Stimulated activated naive CD8-positive, alpha-beta T cell treated with anti-CD3 and anti-CD28 coated beads, Interleukin-15, Interleukin-2, amounts not matched to agents 100 ng/mL and 50 ng/mL, for 24 hours (primary cell): ENCODE results near the gene EYS.
"Not testable (repeated sequence)": the region's sequence is repeated elsewhere in the genome, so short reads cannot be mapped to it uniquely, and the experiment has no call there.

Experiments
- H3K27ac Mint-ChIP-seq: one replicate; pipeline ENCODE4 v1.8.0; 2021; ENCODE audit warnings: mild to moderate bottlenecking, mixed read lengths
- H3K27me3 Mint-ChIP-seq: one replicate; pipeline ENCODE4 v1.8.0; 2021; ENCODE audit warnings: mixed read lengths
- H3K36me3 Mint-ChIP-seq: one replicate; pipeline ENCODE4 v1.8.0; 2021; ENCODE audit warnings: low read depth, mixed read lengths
- H3K4me1 Mint-ChIP-seq: one replicate; pipeline ENCODE4 v1.8.0; 2021; ENCODE audit warnings: low read depth, mixed read lengths
- H3K4me3 Mint-ChIP-seq: one replicate; pipeline ENCODE4 v1.8.0; 2021; ENCODE audit warnings: mild to moderate bottlenecking, mixed read lengths
- H3K9me3 Mint-ChIP-seq: one replicate; pipeline ENCODE4 v1.8.0; 2021; ENCODE audit warnings: mixed read lengths

EYS gene

DNA sequence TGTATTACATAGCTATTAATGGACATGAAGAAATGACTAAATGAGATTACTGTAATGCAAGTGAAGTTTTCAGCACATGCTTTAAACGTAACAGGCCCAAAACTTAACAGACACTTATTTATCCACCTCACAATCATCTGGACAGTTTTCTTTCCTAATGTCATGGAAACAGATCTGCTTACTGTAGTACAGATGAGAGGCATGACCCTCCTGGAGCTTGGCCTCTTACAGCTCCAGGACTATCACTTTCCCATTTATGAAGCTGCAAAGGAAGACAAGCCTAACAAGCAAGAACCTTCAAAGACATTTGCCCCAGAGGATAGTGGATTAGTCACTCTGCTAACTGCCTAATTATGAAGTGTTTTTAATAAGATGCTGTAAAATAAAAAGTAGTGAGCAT, 1652.2 kb downstream of the EYS start:
- Mint-ChIP-seq H3K36me3 (no peaks in the 10 kb centered on the region), H3K27ac (no peak overlapping the region), H3K4me3 (no peak overlapping the region), H3K4me1 (no peaks in the 10 kb centered on the region), H3K9me3 (peaks cover 5% of the 10 kb centered on the region), H3K27me3 (no peaks in the 10 kb centered on the region)

DNA sequence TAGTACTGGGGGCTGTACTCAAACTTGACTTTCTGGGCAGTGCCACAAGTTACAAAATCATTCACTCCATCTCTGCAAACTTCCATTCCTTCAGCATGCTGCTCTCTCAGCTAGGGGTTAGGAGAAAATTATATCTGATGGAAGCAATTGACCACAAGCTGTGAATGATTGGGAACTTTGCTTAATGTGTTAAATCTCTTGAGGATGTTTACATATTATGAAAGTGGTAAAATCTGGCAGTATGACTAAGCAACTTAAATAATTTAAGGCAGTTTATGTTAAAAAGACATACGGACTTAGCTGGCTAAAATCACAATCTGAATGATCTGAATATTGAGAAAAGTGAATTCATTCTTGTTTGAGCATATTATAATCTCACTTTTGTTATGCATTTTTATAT, 1656.4 kb downstream of the EYS start:
- Mint-ChIP-seq H3K36me3 (no peaks in the 10 kb centered on the region), H3K4me1 (no peaks in the 10 kb centered on the region), H3K27me3 (no peaks in the 10 kb centered on the region), H3K4me3 (no peak overlapping the region), H3K27ac (no peak overlapping the region), H3K9me3 (no peaks in the 10 kb centered on the region)

DNA sequence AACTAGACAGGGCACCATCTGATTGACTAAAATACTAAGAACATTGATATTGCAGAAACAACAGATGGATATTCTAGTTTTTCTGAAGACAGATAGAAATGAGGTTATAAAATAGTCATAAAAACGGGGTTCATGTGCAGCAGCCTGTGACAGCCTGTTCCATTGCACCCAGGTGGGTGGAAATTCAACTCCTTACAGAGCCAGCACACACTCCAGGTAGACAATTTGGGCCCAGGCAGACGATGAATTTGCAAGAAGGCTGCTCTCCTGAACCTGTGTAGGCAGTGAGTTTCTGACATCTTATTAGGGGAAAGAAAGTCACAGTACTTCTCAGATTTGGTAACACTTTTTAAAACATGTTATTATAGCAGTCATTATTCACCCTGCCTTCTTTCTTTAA, 1657.3 kb downstream of the EYS start:
- Mint-ChIP-seq H3K36me3 (no peaks in the 10 kb centered on the region), H3K4me3 (no peak overlapping the region), H3K27ac (no peak overlapping the region), H3K9me3 (no peaks in the 10 kb centered on the region), H3K27me3 (no peaks in the 10 kb centered on the region), H3K4me1 (no peaks in the 10 kb centered on the region)

DNA sequence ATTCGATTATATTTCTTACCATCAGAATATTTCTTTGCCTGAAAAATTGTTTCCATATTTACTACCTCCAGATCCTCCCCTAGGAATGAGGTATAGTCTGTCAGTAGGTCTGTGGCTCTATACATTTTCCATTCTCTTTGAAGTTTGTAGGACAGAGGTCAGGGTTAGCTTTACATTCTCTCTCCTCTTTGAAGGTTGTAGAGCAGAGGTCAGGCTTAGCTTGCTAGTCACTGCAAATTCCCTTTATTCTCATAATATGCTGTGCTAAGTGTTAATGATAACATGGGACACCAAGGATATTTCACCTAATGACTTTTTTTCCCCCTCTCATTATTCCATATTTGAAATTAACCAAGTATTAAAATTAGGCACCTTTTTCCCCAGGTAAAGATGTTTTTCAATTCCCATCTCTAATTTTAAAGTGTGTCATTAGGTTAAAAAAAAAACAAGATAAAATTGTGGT, 1660.2 kb downstream of the EYS start:
- Mint-ChIP-seq H3K27ac (no peak overlapping the region), H3K9me3 (no peaks in the 10 kb centered on the region), H3K4me1 (no peaks in the 10 kb centered on the region), H3K36me3 (no peaks in the 10 kb centered on the region), H3K4me3 (no peak overlapping the region), H3K27me3 (no peaks in the 10 kb centered on the region)

DNA sequence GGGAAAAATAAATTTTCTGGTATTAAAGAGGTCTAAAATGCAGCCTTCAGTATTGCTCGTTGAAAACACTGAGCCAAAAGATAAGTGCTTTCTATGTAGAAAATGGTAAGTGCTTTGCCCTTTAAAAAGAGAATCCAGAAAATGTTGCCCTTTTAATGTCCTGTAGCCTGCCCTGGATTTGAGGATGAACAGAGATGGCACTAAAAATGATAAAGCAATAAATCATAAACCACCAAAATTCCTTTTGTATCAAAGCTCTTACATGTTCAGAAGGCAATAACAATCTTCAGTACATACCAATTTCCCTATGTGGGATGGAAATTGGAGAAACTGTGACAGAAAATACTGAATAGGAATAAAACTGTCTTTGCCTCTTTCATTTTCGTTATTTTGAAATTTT, 1665.7 kb downstream of the EYS start:
- Mint-ChIP-seq H3K4me1 (no peaks in the 10 kb centered on the region), H3K36me3 (no peaks in the 10 kb centered on the region), H3K9me3 (peaks cover 5% of the 10 kb centered on the region), H3K27me3 (no peaks in the 10 kb centered on the region), H3K4me3 (no peak overlapping the region), H3K27ac (no peak overlapping the region)

DNA sequence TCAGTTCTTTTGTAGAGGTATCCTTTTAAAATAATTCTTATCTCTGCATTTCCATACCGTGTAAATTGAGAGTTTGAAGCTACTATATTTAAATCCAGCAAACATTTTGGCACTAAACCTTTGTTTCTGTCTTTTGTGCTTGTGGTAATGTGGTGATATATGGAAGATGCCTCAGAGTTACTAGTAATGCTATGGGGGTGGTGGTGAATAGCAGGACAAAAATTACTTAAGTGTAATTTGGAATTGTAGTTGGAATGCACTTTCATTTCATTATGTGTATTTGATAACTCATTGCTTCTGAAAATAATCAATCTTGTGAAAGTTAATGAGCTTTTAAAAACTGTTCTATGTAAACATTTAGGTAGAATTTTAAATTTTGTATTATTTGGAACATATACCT, 1666.9 kb downstream of the EYS start:
- H3K4me3 Mint-ChIP-seq, result no peak overlapping the region
- H3K27me3 Mint-ChIP-seq, result no peaks in the 10 kb centered on the region
- H3K27ac Mint-ChIP-seq, result no peak overlapping the region
- peaks cover 5% of the 10 kb centered on the region for H3K9me3 Mint-ChIP-seq
- H3K36me3 Mint-ChIP-seq, result no peaks in the 10 kb centered on the region
- H3K4me1 Mint-ChIP-seq, result no peaks in the 10 kb centered on the region

DNA sequence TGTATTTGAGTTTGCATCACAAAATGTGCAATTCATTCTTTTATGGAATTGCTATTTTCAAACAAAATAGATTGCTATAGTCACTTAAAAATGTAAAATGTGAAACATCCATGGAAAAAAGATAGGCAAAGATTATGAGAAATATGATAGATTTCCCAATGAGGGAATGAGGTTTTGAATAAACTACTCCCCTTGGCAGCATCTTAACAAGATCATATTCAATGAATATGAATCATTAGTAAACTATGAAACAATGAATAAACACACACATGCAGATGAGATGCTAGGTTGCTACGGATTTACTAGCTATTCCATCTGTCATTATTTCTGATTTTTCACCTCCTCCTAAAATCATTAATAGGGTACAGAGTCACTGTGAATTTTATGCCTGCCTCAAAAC, 1669.6 kb downstream of the EYS start:
- Mint-ChIP-seq H3K27ac (no peak overlapping the region), H3K4me1 (no peaks in the 10 kb centered on the region), H3K36me3 (no peaks in the 10 kb centered on the region), H3K27me3 (no peaks in the 10 kb centered on the region), H3K9me3 (peaks cover 5% of the 10 kb centered on the region), H3K4me3 (no peak overlapping the region)

DNA sequence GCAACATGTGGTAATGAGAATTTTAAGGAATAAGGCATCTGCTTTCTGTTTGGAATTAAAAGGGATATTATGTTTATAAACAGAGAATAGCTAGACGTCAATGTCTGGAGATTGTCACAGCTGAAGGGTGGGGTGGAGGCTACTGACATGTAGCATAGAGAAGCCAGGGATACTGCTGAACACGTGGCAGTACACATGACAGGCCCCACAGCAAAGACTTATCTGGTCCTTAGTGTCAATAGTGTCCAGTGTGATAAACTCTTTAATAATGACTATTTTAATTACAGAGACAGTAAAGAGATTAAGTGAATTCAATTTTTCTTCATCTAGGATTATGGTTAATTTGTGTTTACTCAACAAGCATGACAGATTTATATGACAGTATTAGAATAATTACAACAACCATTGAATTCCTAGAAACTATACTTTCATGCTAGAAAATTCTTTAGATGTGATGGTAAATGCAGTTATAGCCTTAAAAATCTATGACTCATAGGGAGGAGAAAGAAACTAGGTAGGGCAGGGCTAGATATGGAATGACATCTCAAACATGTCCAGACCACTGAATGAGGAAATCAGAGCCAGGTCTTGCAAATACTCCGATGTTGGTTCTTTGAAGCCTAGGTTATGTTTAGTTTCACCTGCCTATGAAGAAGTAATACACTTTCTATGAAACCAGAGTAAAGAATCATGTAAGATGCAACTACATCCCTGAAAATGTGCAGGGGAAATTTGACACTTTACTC, 1671.9 kb downstream of the EYS start:
- H3K27me3 Mint-ChIP-seq, result no peaks in the 10 kb centered on the region
- no peak overlapping the region for H3K27ac Mint-ChIP-seq
- peaks cover 5% of the 10 kb centered on the region for H3K9me3 Mint-ChIP-seq
- no peaks in the 10 kb centered on the region for H3K4me1 Mint-ChIP-seq
- no peak overlapping the region for H3K4me3 Mint-ChIP-seq
- no peaks in the 10 kb centered on the region for H3K36me3 Mint-ChIP-seq

DNA sequence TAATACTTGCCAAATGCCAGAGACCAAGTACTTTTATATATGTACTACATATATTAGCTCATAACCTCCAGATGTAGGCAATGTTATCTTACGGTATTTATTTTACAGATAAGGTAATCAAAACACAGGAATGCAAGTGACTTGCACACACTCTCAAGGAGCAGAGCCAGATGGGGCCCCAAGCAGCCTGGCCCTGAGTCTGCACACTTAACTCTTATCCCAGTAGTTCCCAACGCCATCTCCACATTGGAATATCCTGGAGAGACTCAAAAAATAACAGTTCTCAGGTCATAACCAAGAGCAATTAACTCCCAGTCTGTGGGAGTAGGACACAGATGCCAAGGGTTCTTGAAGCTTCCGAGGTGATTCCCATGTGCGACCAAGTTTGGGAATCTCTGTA, 1672.7 kb downstream of the EYS start:
- Mint-ChIP-seq H3K4me1 (no peaks in the 10 kb centered on the region), H3K36me3 (no peaks in the 10 kb centered on the region), H3K4me3 (no peak overlapping the region), H3K27ac (no peak overlapping the region), H3K27me3 (no peaks in the 10 kb centered on the region), H3K9me3 (peaks cover 5% of the 10 kb centered on the region)

DNA sequence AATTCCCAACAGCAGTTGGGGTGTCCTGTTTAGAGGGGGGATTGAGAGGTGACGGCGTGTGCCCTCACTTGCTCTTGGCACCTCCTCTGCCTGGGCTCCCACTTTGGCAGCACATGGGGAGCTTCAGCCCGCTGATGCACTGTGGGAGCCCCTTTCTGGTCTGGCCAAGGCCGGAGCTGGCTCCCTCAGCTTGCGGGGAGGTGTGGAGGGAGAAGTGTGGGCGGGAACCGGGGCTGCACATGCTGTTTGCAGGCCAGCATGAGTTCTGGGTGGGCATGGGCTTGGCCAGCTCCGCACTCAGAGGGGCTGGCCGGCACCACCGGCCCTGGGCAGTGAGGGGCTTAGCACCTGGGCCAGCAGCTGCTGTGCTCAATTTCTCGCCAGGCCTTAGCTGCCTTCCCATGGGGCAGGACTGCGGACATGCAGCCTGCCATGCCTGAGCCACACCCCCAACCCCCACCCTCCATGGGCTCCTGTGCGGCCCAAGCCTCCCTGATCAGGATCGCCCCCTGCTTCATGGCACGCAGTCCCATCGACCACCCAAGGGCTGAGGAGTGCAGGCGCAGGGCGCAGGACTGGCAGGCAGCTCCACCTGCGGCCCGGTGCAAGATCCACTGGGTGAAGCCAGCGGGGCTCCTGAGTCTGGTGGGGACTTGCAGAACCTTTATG, 1675.9 kb downstream of the EYS start:
- not testable (repeated sequence) for H3K4me3 Mint-ChIP-seq, H3K27ac Mint-ChIP-seq, H3K27me3 Mint-ChIP-seq, H3K4me1 Mint-ChIP-seq, H3K36me3 Mint-ChIP-seq, H3K9me3 Mint-ChIP-seq

DNA sequence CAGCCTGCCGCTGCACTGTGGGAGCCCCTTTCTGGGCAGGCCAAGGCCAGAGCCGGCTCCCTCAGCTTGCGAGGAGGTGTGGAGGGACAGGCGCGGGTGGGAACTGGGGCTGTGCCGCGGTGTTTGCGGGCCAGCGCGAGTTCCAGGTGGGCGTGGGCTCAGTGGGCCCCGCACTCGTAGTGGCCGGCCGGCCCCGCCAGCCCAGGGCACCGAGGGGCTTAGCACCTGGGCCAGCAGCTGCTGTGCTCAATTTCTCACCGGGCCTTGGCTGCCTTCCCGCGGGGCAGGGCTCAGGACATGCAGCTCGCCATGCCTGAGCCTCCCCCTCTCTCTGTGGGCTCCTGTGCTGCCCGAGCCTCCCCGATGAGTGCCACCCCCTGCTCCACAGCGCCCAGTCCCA, 1683.3 kb downstream of the EYS start:
- H3K9me3 Mint-ChIP-seq, result peaks cover 11% of the 10 kb centered on the region
- no peaks in the 10 kb centered on the region for H3K4me1 Mint-ChIP-seq

DNA sequence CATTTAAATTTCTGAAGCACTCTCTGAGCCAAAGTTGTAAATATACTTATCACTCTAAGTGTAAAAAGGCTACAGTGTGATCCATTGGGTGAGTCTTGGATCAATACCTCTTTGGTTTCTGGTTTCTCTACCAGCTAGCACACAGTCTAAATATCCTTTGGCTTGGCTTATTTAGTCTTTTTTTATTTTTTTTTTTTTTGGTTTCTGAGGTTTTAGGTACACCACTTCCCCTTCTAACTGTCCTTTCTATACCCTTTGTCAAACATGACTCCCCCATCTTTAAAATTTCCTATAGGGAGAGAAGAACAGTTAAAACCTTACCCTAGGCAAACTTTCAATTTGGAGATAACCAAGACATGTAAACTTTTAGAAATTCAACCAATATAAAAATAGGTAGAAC, 1692.4 kb downstream of the EYS start:
- Mint-ChIP-seq H3K9me3 (no peaks in the 10 kb centered on the region), H3K4me1 (no peaks in the 10 kb centered on the region), H3K36me3 (no peaks in the 10 kb centered on the region), H3K27ac (no peak overlapping the region), H3K27me3 (no peaks in the 10 kb centered on the region), H3K4me3 (no peak overlapping the region)

More for the DNA sequence above, 1683.3 kb downstream of the EYS start:
- H3K27me3 Mint-ChIP-seq, result no peaks in the 10 kb centered on the region
- H3K27ac Mint-ChIP-seq, result no peak overlapping the region
- no peak overlapping the region for H3K4me3 Mint-ChIP-seq
- no peaks in the 10 kb centered on the region for H3K36me3 Mint-ChIP-seq

DNA sequence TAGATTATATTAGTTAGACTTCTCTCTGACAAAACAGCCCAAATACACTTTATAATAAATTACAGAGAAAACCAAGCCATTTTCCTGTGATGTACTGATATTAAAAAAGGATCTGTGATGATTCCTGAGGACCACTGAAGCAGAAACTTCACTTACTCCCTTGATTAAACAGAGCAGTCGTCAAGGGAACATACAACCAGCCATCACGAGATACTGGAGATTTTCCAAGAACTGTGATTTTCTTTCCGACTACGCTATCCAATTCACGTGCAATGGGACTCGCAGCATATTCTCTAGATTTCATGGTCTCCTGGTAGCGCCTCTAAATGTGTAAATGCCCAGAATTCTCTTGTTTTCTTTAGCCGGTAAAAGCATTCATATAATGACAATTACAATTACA, 1694.0 kb downstream of the EYS start:
- no peaks in the 10 kb centered on the region for H3K4me1 Mint-ChIP-seq
- no peaks in the 10 kb centered on the region for H3K9me3 Mint-ChIP-seq
- no peaks in the 10 kb centered on the region for H3K36me3 Mint-ChIP-seq
- no peak overlapping the region for H3K4me3 Mint-ChIP-seq
- H3K27me3 Mint-ChIP-seq, result no peaks in the 10 kb centered on the region
- H3K27ac Mint-ChIP-seq, result no peak overlapping the region

DNA sequence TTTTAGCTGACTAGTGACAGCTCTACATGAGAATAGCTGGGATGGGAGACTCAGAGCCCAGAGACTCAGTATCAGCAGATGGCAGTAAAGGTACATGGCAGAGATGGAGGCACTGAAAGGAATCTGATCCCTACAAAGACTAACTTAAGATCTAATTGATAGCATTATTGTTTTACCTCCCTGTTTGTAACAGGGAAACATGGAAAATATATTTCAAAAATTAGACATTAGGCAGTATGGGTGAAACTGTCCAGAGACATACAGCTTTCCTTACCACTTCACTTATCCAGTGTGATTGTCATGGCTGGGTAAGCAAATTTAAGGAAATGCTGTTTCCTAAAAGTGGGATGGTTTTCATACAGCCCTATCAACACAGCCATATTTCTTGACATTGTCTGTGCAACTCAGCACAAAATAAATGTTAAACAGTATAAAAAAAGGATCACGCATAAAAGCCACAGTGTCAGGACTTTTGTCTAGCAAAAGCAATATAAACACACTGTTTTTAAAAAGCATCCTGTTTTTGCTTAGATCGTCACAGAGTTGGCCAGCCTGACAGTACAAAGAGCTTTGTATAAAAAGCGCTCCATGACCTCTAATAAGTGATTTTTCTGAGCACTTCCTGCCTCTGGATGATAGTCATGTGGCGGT, 1694.5 kb downstream of the EYS start:
- Mint-ChIP-seq H3K27ac (no peak overlapping the region), H3K9me3 (peaks cover 3% of the 10 kb centered on the region), H3K27me3 (no peaks in the 10 kb centered on the region), H3K4me3 (no peak overlapping the region), H3K36me3 (no peaks in the 10 kb centered on the region), H3K4me1 (no peaks in the 10 kb centered on the region)

DNA sequence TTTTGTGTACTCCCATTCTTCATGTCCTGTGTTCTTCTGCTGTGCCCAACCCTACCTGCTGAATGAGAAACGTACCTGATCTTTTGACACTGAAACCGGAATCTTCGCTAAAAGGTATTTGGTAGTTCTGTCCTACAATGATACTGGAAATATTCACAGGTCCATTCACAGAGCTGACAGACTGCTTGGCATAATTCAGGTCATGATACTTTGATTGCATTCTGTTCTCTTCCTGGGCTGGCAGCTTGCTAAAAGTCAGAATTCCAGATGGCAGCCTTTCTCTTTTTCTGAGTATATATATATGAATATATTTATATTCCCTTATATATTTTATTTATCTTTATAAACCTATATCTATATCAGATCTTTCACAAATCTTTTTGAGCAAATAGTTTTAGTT, 1696.4 kb downstream of the EYS start:
- Mint-ChIP-seq H3K4me3 (no peak overlapping the region), H3K9me3 (peaks cover 6% of the 10 kb centered on the region), H3K4me1 (no peaks in the 10 kb centered on the region), H3K27me3 (no peaks in the 10 kb centered on the region), H3K36me3 (no peaks in the 10 kb centered on the region), H3K27ac (no peak overlapping the region)
